HG02763 (cell line): ENCODE results near the gene COMMD10.
"Not testable (repeated sequence)": the region's sequence is repeated elsewhere in the genome, so short reads cannot be mapped to it uniquely, and the experiment has no call there.

ENCODE experiments used
- ATAC-seq: cut with Tn5 transposase; IDR thresholded peaks from one replicate; pipeline ENCODE4 v1.9.1; 2021; ENCODE audit warnings: mild to moderate bottlenecking, moderate library complexity; ENCODE audit not compliant: unreplicated experiment

The COMMD10 gene

DNA sequence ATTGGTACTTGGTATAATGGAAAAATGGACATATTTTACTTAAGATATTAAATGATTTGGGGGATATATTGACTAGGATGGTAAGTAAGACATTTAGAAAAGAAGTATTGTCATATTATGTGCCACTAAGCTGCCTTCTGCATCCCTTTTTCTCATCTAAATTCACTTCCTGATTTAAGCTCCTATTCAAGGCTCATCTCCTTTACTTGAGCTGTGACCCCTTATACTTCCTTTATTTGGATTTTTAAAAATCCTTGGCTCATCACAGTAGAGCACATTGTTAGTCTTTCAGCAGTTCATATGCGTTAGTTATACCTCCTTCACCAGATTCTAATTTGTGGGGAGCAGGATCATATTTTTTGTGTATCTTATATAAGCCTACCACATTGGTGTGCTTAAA lies 6.6 kb downstream of the COMMD10 start:
- no peak for ATAC-seq

DNA sequence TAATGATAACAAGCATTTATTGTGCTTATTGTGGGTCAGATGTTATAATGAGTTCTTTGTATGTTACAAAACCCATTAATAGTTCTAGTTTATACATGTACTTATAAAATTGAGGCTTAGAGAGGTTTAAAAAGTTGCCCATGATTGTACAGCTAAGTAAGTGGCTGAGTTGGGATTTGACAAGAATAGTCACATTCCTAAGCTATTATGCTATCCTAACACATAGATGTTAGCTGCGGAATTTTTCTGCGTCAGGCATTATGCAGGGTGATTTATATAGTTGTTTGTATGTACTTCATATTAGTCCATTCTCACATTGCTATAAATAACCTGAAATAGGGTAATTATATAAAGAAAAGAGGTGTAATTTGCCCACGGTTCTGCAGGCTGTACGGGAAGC lies 12.5 kb downstream of the COMMD10 start:
- no peak for ATAC-seq

DNA sequence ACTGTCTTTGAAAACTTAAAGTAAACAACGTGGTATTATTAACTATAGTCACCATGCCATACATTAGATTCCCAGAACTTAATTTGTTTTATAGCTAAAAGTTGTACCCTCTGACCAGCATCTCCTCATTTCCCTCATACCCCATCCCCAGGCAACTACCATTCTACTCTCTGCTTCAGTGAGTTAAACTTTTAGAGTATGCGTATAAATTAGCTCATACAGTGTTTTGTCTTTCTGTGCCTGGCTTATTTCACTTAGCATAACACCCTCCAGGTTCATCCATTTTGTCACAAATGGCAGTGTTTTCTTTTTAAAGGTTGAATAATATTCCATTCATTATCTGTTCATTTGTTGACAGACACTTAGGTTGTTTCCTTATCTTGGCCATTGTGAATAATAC lies 14.2 kb downstream of the COMMD10 start:
- ATAC-seq = no peak

DNA sequence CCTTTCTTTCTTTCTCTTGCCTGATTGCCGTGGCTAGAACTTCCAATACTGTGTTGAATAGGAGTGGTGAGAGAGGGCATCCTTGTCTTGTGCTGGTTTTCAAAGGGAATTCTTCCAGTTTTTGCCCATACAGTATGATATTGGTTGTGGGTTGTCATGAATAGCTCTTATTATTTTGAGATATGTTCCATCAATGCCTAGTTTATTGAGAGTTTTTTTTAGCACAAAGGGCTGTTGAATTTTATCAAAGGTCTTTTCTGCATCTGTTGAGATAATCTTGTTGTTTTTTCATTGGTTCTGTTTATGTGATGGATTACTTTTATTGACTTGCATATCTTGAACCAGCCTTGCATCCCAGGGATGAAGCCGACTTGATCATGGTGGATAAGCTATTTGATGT lies 20.1 kb downstream of the COMMD10 start:
- not testable (repeated sequence) for ATAC-seq

GRCh38 chr5:116115163-116115562 lies 30.3 kb downstream of the COMMD10 start:
- no peak for ATAC-seq

GRCh38 chr5:116130471-116130870 lies 45.6 kb downstream of the COMMD10 start:
- no peak for ATAC-seq

DNA sequence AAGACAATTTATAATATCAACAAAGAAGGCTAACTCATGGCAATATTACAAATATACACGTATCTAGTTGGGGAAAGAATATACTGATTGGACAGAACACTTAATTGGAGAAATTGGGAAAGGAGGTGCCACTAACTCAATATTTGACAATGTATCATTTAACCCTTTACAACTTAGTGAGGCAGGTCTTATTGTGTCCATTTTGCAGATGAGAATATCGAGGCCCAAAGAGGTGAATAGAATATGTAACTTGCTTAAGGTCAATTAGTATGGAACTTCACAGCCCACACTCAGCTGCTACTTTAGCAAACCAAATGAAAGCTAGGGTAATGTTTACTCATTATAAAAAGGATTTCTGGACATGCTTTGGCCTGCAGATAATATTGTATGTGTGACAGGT lies 46.2 kb downstream of the COMMD10 start:
- ATAC-seq = no peak

GRCh38 chr5:116133281-116133680 lies 48.5 kb downstream of the COMMD10 start:
- no peak for ATAC-seq

DNA sequence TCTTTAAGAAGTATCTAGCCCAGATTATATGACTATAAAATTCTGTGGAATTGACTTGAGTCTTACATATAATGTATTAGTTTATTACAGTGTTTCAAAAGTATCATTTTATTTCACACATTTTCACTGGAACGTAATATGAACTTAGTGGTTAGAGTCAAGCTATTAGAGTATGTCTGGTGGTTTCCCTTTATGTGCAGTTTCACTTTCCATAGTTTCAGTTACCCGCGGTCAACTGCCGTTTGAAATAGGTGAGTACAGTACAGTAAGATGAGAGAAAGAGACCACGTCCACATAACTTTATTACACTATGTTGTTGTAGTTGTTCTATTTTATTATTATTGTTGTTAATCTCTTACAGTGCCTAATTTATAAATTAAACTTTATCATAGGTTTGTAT lies 50.5 kb downstream of the COMMD10 start:
- ATAC-seq = peak; percentile 99

GRCh38 chr5:116137544-116138378 lies 52.9 kb downstream of the COMMD10 start:
- ATAC-seq = peak; percentile 46

DNA sequence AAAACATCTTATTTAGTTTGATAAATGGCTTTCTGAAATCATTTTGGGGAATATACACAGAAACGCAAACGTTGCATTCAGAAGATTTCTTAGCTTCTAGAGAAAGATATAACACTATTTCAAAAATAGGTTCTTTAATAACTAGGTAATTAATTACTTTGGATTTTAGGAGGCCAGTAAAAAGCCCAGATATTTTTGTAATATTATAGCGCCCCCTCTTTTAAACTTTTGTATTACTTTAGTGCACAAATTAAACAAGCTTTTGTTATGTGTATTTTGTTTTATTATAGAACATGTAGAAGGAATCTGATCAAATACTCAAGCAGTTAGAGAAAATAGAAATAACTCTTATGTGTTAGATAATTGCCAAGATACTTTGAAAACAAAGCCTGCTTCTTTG lies 57.7 kb downstream of the COMMD10 start:
- no peak for ATAC-seq

DNA sequence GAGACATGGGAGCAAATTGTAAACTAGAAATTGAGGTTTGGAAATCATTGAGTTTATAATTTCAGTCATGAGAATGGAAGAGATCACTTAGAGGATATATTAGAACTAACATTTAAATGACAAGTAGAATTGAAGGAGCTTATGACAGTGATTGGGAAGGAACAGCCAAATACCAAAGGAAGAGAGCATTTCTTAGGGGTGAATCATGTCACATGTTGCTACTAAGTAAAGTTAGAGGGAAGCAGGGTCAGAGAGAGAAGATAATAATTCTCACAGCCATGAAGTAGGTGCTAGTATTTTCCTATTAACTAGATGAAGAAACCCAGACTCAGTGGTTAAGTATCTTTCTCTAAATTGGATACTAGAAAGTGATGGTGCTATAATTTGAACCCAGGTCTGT lies 59.3 kb downstream of the COMMD10 start:
- ATAC-seq = no peak

DNA sequence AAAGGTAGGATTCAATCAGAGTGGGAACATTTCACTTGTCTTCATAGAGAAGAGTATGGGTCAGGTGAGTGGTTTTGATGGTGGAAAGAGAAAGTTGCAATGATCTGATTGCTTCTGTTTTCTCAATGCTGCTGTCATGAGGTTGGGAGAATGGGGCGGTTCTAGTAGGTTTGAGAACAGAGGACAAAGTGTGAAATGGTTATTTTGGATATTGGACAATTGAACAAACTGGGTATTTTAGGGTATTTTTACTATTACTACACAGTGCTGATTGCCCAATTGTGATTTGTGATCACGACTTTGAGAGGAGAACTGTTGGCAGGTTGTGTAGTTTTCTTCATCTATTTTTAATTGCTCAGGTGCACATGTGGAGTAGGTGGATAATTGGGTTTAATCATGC lies 60.2 kb downstream of the COMMD10 start:
- no peak for ATAC-seq

DNA sequence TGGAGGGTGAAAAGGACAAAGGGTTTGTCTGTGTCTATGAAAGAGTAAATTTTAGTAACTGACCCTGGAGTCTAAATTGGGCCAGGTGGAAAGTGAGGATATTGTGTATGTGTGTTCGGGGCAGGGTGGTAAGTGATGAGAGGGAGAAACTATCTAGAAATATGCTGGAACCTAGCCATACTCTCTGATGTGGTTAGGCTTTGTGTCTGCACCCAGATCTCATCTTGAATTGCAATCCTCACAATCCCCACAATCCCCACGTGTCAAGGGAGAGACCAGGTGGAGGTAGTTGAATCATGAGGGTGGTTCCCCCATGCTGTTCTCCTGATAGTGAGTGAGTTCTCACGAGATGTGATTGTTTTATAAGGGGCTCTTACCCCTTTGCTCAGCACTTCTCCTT lies 60.6 kb downstream of the COMMD10 start:
- no peak for ATAC-seq

- ATAC-seq = no peak
Measured at GRCh38 chr5:116152169-116152568, 67.3 kb downstream of the COMMD10 start.

DNA sequence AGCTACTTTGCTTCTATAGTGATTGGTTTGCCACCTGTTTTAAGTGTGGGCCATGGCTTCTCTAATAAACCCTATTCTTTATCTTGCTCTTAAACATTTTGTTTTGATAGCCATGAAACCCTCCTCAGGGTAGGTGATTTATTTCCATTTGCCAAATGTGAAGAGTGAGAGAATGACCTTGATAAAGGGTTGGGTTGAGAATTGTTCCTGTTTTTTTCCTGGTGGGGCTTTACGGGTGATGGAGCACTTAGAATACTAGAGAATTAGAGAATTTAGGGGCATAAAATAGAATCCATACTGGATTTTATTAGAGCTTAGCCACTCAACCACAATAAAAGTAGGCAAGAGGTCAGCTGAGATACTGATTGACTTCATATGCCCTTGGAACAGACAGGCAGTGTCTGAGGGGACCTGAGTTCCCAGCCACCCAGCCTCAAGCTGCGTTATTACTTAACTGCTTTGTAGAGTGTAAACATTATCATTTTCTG lies 68.9 kb downstream of the COMMD10 start:
- ATAC-seq = no peak

DNA sequence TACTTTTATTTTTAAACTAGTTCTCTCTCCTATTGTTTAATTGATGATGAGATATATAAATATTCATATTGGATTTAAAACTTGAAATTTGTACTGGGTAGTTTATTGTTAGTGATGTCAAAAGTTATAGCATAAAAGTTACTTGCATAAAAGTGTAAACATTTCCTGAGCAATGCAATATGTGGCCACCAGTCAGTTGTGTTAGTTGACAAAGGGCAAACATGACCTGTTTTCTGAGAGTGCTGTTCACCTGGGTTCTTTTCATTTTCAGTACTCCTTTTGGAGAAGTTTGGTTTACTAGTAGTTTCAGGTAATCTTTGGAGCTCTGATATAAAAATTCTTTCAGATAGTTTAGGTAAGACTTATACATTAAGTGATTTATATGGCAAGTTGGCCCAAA lies 69.4 kb downstream of the COMMD10 start:
- no peak for ATAC-seq

DNA sequence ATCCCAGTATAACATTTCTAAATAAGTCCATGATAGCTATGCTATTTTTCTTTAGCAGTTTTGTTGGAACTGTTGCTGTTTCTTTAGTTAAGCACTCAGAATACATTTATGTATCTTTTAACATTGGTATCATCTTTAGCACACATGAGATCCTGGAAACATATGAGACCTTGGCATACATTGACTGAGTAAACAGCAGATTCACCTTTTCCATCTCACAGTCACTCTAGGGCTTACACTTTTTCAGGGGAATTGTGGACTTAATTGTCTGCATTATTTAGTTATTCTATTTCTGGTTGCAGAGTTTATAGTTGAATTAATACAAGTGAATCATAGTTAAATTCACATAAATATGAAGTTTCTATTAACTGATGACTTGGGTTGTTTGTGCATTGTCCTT lies 70.1 kb downstream of the COMMD10 start:
- no peak for ATAC-seq

- ATAC-seq = no peak
Measured at GRCh38 chr5:116157902-116158301, 73.1 kb downstream of the COMMD10 start.

DNA sequence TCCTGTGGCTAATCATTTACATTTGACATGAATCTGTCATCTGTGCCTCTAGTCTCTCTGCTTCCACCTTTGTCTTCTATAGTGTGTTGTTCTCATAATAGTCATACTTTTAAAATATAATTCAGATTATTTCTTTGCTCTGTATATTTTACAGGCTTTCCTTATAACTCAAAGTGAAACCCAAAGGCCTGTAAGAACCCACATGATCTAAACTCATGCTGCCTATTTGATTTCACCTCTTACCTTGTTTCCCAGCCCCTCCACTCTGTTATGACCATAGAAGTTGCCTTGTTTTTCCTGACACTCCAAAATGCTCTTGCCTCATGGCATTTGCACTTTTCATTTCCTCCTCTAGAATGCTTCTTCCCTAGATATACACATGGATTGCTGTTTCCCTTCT lies 74.2 kb downstream of the COMMD10 start:
- no peak for ATAC-seq

DNA sequence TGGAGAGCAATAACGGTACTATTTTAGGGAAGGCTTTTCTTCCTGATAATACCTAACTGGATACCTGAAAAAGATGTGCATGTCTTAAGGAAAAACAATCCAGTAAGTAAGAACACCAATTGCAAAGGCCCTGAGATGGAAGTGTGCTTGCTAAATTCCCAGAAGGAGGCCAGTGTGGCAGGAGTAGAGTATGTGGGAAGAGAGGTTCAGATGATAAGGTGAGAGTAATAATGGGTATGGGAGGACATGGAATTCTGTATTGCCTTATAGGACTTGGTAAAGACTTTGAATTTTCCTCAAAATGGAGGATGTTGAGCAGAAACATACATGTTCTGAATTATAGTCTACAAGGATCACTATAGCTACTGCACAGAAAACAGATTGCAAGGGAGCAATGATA lies 89.3 kb downstream of the COMMD10 start:
- ATAC-seq = no peak

DNA sequence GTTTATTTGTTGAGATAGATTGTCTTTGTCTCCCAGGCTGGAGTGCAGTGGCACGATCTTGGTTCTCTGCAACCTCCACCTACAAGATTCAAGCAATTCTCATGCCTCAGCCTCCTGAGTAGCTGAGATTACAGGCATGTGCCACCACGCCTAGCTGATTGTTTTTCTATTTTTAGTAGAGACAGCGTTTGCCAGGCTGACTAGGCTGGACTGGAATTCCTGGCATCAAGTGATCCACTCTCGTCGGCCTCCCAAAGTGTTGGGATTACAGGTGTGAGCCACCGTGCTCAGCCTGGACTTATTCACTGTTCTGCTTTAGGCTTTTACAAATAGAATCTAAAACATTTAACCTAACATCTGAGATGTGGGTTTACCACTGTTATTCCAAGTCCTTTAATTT lies 91.3 kb downstream of the COMMD10 start:
- no peak for ATAC-seq

GRCh38 chr5:116178925-116179324 lies 94.1 kb downstream of the COMMD10 start:
- ATAC-seq = no peak
